ENCODE measurements around the gene TMEM203.

The TMEM203 gene

GRCh38 chr9:137193771-137194170, 11.7 kb downstream of the TMEM203 start:
- DNase-seq, result no peak

GRCh38 chr9:137192859-137193258, 12.6 kb downstream of the TMEM203 start:
- no peak for DNase-seq

GRCh38 chr9:137192448-137192780, 13.0 kb downstream of the TMEM203 start:
- no peak for DNase-seq

GRCh38 chr9:137191691-137192447, 13.6 kb downstream of the TMEM203 start:
- no peak for DNase-seq

- DNase-seq, result no peak
These were observed 14.2 kb downstream of the TMEM203 start for GRCh38 chr9:137191245-137191644.

GRCh38 chr9:137190315-137190856, 15.1 kb downstream of the TMEM203 start:
- DNase-seq, result no peak

- no peak for DNase-seq
These were observed 15.9 kb downstream of the TMEM203 start for GRCh38 chr9:137189297-137190295.

- peak; percentile 94 for DNase-seq
These were observed 16.8 kb downstream of the TMEM203 start, which contains the start of the genes ANAPC2 and SSNA1 for GRCh38 chr9:137188490-137189296. ANAPC2 (minus strand) TSS chr9:137188560; CDS start chr9:137188532, 28 bp downstream. SSNA1 (plus strand) TSS chr9:137188676; CDS start chr9:137188727, 51 bp downstream.

- no peak for DNase-seq
These were observed 17.4 kb downstream of the TMEM203 start for GRCh38 chr9:137188086-137188489.

- no peak for DNase-seq
These were observed 18.1 kb downstream of the TMEM203 start for GRCh38 chr9:137187386-137187785.

- DNase-seq, result no peak
These were observed 19.1 kb downstream of the TMEM203 start for GRCh38 chr9:137186385-137186784.

- DNase-seq, result no peak
These were observed 19.5 kb downstream of the TMEM203 start for GRCh38 chr9:137185921-137186320.

GRCh38 chr9:137184881-137185660, 20.4 kb downstream of the TMEM203 start:
- DNase-seq, result no peak

GRCh38 chr9:137183980-137184595, 21.4 kb downstream of the TMEM203 start:
- no peak for DNase-seq

GRCh38 chr9:137182836-137183235, 22.6 kb downstream of the TMEM203 start:
- DNase-seq, result no peak

- DNase-seq, result no peak
These were observed 23.8 kb downstream of the TMEM203 start for GRCh38 chr9:137181680-137182079.

GRCh38 chr9:137180491-137180890, 25.0 kb downstream of the TMEM203 start:
- no peak for DNase-seq

GRCh38 chr9:137179761-137180160, 25.7 kb downstream of the TMEM203 start:
- no peak for DNase-seq

GRCh38 chr9:137178939-137179630, 26.4 kb downstream of the TMEM203 start:
- no peak for DNase-seq

GRCh38 chr9:137178201-137178938, 27.1 kb downstream of the TMEM203 start:
- DNase-seq, result no peak

Measured in activated CD4-positive, alpha-beta T cell treated with anti-CD3 and anti-CD28 coated beads, Interleukin-2, amount 50 U/mL, for 16 hours (primary cell).